ENCODE results near the gene KIF25.

DNA sequence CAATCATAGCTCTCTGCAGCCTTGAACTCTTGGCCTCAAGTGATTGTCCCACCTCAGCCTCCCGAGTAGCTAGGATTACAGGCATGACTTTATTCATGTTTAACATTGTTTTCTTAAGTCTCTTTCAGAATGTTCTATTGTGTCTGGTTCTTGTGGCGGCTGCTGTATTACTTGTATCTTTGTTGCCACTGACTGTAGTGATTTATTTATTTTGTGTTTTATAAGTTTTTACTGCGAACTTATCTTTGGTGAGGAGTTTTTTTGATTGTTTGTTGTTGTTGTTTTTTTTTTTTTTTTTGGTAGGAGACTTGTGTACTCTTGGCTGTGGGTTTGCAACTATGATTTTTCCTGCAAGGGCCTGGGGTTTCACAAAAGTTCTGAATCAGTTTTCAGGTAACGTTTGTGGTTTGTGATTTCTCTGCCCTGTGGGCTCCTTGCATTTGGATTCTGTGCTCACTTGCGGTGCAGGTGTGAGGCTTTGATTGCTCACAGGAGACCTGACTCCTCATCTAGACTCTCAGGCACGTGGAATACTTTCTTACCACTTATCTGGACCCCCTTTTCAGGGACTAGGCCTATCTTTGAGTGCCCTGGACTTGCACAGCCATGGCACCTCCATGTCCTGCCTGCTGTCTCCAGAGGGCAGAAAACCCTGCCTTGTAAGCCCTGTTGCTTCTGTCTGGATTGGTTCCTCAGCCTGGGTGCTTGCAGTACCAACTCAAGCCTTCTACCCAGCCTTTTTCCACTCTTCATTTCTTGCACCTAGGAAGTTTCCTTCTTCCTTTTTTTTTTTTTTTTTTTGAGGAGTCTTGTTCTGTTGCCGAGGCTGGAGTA is 25.2 kb downstream of the KIF25 start:
- TF ChIP-seq, protein P1, sequence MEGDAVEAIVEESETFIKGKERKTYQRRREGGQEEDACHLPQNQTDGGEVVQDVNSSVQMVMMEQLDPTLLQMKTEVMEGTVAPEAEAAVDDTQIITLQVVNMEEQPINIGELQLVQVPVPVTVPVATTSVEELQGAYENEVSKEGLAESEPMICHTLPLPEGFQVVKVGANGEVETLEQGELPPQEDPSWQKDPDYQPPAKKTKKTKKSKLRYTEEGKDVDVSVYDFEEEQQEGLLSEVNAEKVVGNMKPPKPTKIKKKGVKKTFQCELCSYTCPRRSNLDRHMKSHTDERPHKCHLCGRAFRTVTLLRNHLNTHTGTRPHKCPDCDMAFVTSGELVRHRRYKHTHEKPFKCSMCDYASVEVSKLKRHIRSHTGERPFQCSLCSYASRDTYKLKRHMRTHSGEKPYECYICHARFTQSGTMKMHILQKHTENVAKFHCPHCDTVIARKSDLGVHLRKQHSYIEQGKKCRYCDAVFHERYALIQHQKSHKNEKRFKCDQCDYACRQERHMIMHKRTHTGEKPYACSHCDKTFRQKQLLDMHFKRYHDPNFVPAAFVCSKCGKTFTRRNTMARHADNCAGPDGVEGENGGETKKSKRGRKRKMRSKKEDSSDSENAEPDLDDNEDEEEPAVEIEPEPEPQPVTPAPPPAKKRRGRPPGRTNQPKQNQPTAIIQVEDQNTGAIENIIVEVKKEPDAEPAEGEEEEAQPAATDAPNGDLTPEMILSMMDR (IDR thresholded peaks at IDR 0.05 in 4 of 5, conservative IDR thresholded peaks at IDR 0.05 in 1 of 5): no peak
- TF ChIP-seq POLR2A (IDR thresholded peaks at IDR 0.05): no peak

Measured in gastrocnemius medialis (tissue), 4 donors.